SK-N-SH treated with all-trans-retinoic acid at 6 μM for 48 hours (cell line): ENCODE data around the gene ENTPD2.
"Not testable (repeated sequence)": the region's sequence is repeated elsewhere in the genome, so short reads cannot be mapped to it uniquely, and the experiment has no call there.

ENCODE experiments used
- ATAC-seq: fragments of 200-7000 bp; cut with Tn5 transposase; 3 replicates; pipeline ENCODE4 v1.9.1; 2020; ENCODE audit warnings: mild to moderate bottlenecking, moderate library complexity
- ARNTL ChIP-seq: fragments of 450-650 bp; formaldehyde crosslinking; IDR thresholded peaks from 2 replicates; pipeline ENCODE4 v1.5.0; 2020; ENCODE audit warnings: low read depth, mild to moderate bottlenecking, moderate library complexity, borderline replicate concordance
- BACH2 ChIP-seq: fragments of 250-450 bp; sonication (Bioruptor Pico); IDR thresholded peaks from 2 replicates; pipeline ENCODE4 v1.9.0; 2021; ENCODE audit warnings: mild to moderate bottlenecking, borderline replicate concordance
- CSDC2 ChIP-seq: fragments of 250-450 bp; sonication (Bioruptor Pico); IDR thresholded peaks from 2 replicates; pipeline ENCODE4 v1.5.0; 2020; ENCODE audit warnings: mild to moderate bottlenecking, moderate library complexity
- ISL1 ChIP-seq: fragments of 250-450 bp; sonication (Bioruptor Pico); IDR thresholded peaks from 2 replicates; pipeline ENCODE4 v2.1.2; 2022; ENCODE audit warnings: mild to moderate bottlenecking, moderate library complexity
- OSR1 ChIP-seq: fragments of 250-450 bp; sonication (Bioruptor Pico); IDR thresholded peaks from 2 replicates; pipeline ENCODE4 v1.8.0; 2022; ENCODE audit warnings: moderate library complexity, mild to moderate bottlenecking, inconsistent platforms
- POU6F1 ChIP-seq: fragments of 250-450 bp; sonication (Bioruptor Pico); IDR thresholded peaks from 2 replicates; pipeline ENCODE4 v1.8.0; 2021; ENCODE audit warnings: low read depth, mild to moderate bottlenecking, moderate library complexity, borderline replicate concordance
- RARB ChIP-seq: fragments of 250-450 bp; sonication (Bioruptor Pico); IDR thresholded peaks from 2 replicates; pipeline ENCODE4 v1.8.0; 2021; ENCODE audit warnings: mild to moderate bottlenecking, moderate library complexity
- SNAI2 ChIP-seq: fragments of 250-450 bp; sonication (Bioruptor Pico); IDR thresholded peaks from 2 replicates; pipeline ENCODE4 v1.5.0; 2020; ENCODE audit warnings: mild to moderate bottlenecking, moderate library complexity
- TCF4 ChIP-seq: fragments of 250-450 bp; sonication (Bioruptor Pico); IDR thresholded peaks from 2 replicates; pipeline ENCODE4 v1.8.0; 2021; ENCODE audit warnings: mild to moderate bottlenecking, moderate library complexity, borderline replicate concordance
- TOX ChIP-seq: fragments of 250-450 bp; sonication (Bioruptor Pico); IDR thresholded peaks from 2 replicates; pipeline ENCODE4 v1.8.0; 2021; ENCODE audit warnings: mild to moderate bottlenecking, moderate library complexity, borderline replicate concordance
- ZC3H10 ChIP-seq: fragments of 250-450 bp; sonication (Bioruptor Pico); IDR thresholded peaks from 2 replicates; pipeline ENCODE4 v1.5.1; 2021; ENCODE audit warnings: mild to moderate bottlenecking, moderate library complexity
- ZFP3 ChIP-seq: fragments of 250-450 bp; sonication (Bioruptor Pico); IDR thresholded peaks from 2 replicates; pipeline ENCODE4 v1.5.0; 2020; ENCODE audit warnings: mild to moderate bottlenecking, moderate library complexity
- ZFP30 ChIP-seq: fragments of 450-650 bp; formaldehyde crosslinking; IDR thresholded peaks from 2 replicates; pipeline ENCODE4 v1.5.0; 2022; ENCODE audit warnings: mild to moderate bottlenecking, moderate library complexity
- ZNF70 ChIP-seq: fragments of 450-650 bp; formaldehyde crosslinking; IDR thresholded peaks from 2 replicates; pipeline ENCODE4 v1.5.0; 2020; ENCODE audit warnings: mild to moderate bottlenecking, moderate library complexity
- ZNF8 ChIP-seq: fragments of 450-650 bp; formaldehyde crosslinking; IDR thresholded peaks from 2 replicates; pipeline ENCODE4 v1.5.0; 2020; ENCODE audit warnings: mild to moderate bottlenecking, moderate library complexity
- TF ChIP-seq, protein P1 (sequence below): fragments of 250-450 bp; sonication (Bioruptor Pico); IDR thresholded peaks from 2 replicates; pipeline ENCODE4 v1.5.0; 2020; ENCODE audit warnings: mild to moderate bottlenecking, moderate library complexity
- TF ChIP-seq, protein P2 (sequence below): fragments of 250-450 bp; sonication (Bioruptor Pico); IDR thresholded peaks from 2 replicates; pipeline ENCODE4 v1.5.1; 2021; ENCODE audit warnings: mild to moderate bottlenecking, moderate library complexity

Gene ENTPD2

DNA sequence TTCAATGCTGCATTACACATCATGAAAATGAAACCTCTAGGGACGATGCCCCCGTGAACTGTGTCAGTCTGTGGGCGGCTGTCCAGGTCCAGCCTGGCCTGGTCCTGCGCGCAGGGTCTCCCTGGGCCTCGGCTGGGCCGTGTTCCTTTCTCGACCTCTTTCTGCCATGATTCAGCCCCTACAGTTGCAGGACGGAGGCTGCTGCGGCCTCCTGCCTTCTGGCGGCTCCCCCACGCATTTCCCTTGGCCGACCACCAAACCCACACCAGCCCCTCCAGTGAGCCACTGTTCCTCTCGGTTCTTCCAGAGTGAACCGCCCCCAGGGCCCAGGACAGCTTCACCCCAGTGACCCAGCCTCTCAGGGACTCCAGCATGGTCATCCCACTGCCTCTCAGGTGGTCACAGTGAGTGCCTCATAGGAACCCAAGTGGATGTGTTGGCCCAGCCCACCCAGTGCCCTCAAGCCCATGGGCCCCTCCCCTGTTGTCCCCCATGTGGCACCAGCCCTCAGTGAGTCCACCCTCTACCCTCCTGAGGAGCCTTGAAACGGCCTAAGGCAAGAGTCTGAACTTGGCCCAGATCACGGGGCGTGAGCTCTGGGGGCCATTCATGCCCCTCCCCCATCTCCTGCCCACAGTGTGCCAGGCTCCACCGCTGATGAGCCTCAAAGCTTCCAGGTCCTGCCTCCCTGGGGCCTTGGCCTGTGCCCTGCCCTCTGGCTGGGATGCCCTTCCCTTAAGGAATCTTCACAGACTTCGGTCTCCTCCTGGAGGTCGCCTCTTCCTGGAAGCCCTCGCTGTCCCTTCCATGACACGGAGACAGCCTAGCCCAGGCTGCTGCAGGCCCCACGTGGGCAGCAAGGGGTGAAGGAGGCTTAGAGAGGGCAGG, 47.5 kb downstream of the ENTPD2 start:
- no peak for TF ChIP-seq ISL1
- TF ChIP-seq TCF4 (CRISPR knock-in tag) = no peak
- no peak for TF ChIP-seq ZC3H10
- no peak for TF ChIP-seq ZFP3
- no peak for TF ChIP-seq CSDC2 (CRISPR knock-in tag)
- no peak for ATAC-seq

DNA sequence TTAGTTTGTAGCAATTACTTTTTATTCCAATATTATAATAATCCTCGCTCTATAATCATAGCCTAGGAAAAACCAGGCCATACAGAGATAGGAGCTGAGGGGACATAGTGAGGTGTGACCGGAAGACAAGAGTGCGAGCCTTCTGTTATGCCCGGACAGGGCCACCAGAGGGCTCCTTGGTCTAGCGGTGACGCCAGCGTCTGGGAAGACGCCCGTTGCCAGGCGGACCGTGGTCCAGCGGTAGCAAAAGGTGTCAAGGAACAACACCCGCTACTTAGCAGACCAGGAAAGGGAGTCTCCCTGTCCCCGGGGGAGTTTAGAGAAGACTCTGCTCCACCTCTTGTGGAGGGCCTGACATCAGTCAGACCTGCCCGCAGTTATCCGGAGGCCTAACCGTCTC, 49.6 kb downstream of the ENTPD2 start:
- not testable (repeated sequence) for ATAC-seq

DNA sequence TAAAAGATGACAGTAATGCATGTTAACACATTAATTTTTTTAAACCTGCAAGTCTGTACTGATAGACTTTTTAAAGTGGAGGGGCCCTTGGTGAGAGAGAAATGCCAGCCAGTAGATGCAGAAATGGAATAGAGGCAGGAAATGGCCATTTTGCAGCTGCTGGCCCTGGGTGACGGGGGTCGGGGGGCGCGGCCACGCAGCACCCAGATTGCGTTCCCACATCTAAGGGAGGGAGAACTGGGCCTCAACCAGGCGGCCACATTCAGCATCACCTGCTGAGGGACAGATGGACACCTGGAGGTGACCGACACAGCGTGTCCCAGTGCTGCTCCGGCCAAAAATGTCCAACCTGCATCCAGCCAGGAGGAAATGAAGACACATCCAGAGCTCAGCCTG, 51.2 kb downstream of the ENTPD2 start:
- TF ChIP-seq ZFP30 (CRISPR knock-in tag) = no peak
- TF ChIP-seq, protein P1, sequence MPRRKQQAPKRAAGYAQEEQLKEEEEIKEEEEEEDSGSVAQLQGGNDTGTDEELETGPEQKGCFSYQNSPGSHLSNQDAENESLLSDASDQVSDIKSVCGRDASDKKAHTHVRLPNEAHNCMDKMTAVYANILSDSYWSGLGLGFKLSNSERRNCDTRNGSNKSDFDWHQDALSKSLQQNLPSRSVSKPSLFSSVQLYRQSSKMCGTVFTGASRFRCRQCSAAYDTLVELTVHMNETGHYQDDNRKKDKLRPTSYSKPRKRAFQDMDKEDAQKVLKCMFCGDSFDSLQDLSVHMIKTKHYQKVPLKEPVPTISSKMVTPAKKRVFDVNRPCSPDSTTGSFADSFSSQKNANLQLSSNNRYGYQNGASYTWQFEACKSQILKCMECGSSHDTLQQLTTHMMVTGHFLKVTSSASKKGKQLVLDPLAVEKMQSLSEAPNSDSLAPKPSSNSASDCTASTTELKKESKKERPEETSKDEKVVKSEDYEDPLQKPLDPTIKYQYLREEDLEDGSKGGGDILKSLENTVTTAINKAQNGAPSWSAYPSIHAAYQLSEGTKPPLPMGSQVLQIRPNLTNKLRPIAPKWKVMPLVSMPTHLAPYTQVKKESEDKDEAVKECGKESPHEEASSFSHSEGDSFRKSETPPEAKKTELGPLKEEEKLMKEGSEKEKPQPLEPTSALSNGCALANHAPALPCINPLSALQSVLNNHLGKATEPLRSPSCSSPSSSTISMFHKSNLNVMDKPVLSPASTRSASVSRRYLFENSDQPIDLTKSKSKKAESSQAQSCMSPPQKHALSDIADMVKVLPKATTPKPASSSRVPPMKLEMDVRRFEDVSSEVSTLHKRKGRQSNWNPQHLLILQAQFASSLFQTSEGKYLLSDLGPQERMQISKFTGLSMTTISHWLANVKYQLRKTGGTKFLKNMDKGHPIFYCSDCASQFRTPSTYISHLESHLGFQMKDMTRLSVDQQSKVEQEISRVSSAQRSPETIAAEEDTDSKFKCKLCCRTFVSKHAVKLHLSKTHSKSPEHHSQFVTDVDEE (CRISPR knock-in tag) = no peak
- TF ChIP-seq TCF4 (CRISPR knock-in tag) = no peak
- no peak for TF ChIP-seq RARB (CRISPR knock-in tag)
- TF ChIP-seq ISL1 = no peak
- TF ChIP-seq ZNF8 (CRISPR knock-in tag) = no peak
- TF ChIP-seq SNAI2 (CRISPR knock-in tag) = no peak
- TF ChIP-seq, protein P2, sequence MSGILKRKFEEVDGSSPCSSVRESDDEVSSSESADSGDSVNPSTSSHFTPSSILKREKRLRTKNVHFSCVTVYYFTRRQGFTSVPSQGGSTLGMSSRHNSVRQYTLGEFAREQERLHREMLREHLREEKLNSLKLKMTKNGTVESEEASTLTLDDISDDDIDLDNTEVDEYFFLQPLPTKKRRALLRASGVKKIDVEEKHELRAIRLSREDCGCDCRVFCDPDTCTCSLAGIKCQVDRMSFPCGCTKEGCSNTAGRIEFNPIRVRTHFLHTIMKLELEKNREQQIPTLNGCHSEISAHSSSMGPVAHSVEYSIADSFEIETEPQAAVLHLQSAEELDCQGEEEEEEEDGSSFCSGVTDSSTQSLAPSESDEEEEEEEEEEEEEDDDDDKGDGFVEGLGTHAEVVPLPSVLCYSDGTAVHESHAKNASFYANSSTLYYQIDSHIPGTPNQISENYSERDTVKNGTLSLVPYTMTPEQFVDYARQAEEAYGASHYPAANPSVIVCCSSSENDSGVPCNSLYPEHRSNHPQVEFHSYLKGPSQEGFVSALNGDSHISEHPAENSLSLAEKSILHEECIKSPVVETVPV = no peak
- TF ChIP-seq OSR1 = no peak
- no peak for TF ChIP-seq BACH2
- TF ChIP-seq ZC3H10 = no peak
- TF ChIP-seq POU6F1 (CRISPR knock-in tag) = no peak

DNA sequence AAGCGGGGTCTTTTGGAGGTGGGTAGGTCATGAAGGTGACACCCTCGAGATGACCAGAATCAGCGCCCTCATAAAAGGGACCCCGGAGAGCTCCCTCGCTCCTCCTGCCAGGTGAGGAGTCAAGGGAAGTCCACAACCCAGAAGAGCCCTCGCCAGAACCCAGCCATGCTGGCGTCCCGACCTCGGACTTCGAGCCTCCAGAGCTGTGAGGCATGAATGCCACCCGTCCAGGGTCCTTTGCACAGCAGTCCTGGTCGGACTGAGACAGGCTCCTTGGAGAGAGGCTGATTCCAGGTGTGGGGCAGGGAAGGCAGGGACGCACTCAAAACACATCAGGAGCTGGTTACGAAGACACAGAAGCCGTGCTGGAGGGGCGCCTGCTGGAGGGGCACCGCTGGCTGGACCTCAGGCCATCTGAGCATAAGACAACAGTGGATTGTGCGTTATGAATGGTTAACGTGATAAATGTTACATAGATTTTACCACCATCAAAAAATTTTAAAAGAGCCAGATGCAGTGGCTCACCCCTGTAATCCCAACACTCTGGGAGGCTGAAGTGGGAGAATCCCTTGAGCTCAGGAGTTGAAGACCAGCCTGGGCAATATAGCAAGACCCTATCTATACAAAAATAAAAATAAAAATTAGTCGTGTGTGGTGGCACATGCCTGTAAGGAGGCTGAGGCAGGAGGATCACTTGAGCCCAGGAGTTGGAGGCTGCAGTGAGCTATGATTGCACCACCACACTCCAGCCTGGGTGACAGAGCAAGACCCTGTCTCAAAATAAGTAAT, 51.8 kb downstream of the ENTPD2 start:
- no peak for ATAC-seq
- TF ChIP-seq POU6F1 (CRISPR knock-in tag) = no peak
- no peak for TF ChIP-seq TOX (CRISPR knock-in tag)
- TF ChIP-seq ZNF8 (CRISPR knock-in tag) = no peak
- no peak for TF ChIP-seq ZNF70 (CRISPR knock-in tag)
- no peak for TF ChIP-seq ARNTL

More for the DNA sequence above, 51.2 kb downstream of the ENTPD2 start:
- no peak for ATAC-seq
